H1 (cell line): ENCODE data around the gene PTPRG. TPM values are rescaled to one million over a fixed set of nuclear protein-coding genes. Genes with fewer than 3 reads are reported as not detected.

Experiments used
- CTCF ChIA-PET: fragments of 300-600 bp; sonication (Branson Sonifier 250); formaldehyde crosslinking; loops from one replicate; lab custom pipeline; 2021; ENCODE audit not compliant: partially characterized antibody; lab: Charles Lee
- POLR2A ChIA-PET: fragments of 300-600 bp; sonication (Branson Sonifier 250); formaldehyde crosslinking; loops from one replicate; lab custom pipeline; 2021; ENCODE audit warnings: inconsistent platforms; ENCODE audit not compliant: partially characterized antibody; lab: Charles Lee
- DNase-seq, 2 experiments: peaks; one replicate each; pipeline versions ENCODE4 v3.0.0 to v3.0.0-alpha.2; 2010 to 2022; ENCODE audit warnings: low spot score in 2 of 2, low read depth in 1 of 2, mixed read lengths in 1 of 2
- FAIRE-seq: peaks from 2 replicates; lab custom pipeline; 2011; peaks lifted over from hg19 to GRCh38; lab: Jason Lieb, UNC
- H2AFZ ChIP-seq: 2 replicates; pipeline ENCODE4 v1.8.1; 2012; ENCODE audit warnings: low read length, inconsistent platforms
- H2AK5ac ChIP-seq: 2 replicates; pipeline ENCODE4 v1.6.1; 2013; ENCODE audit warnings: low read depth, low read length
- H2BK120ac ChIP-seq: replicated peaks from 2 replicates; pipeline ENCODE3; 2013; ENCODE audit warnings: low read depth, low read length, inconsistent platforms
- H2BK12ac ChIP-seq: 2 replicates; pipeline ENCODE4 v1.6.1; 2013; ENCODE audit warnings: low read depth, low read length
- H2BK15ac ChIP-seq: 2 replicates; pipeline ENCODE4 v1.6.1; 2013; ENCODE audit warnings: low read length
- H2BK20ac ChIP-seq: 2 replicates; pipeline ENCODE4 v1.6.1; 2013; ENCODE audit warnings: low read length
- H2BK5ac ChIP-seq: 2 replicates; pipeline ENCODE4 v1.6.1; 2013; ENCODE audit warnings: low read depth, low read length
- H3K14ac ChIP-seq: 2 replicates; pipeline ENCODE4 v1.6.1; 2013; ENCODE audit warnings: inconsistent platforms; ENCODE audit not compliant: insufficient read length
- H3K18ac ChIP-seq: 2 replicates; pipeline ENCODE4 v1.6.1; 2013; ENCODE audit warnings: low read length; ENCODE audit errors: extremely low read depth
- H3K23ac ChIP-seq: 2 replicates; pipeline ENCODE4 v1.6.1; 2013; ENCODE audit warnings: inconsistent platforms; ENCODE audit not compliant: insufficient read length
- H3K23me2 ChIP-seq: 2 replicates; pipeline ENCODE4 v1.6.1; 2013; ENCODE audit warnings: low read depth, low read length
- H3K27ac ChIP-seq: 2 replicates; pipeline ENCODE4 v1.6.1; 2011; ENCODE audit warnings: low read depth, low read length, inconsistent platforms
- H3K27me3 ChIP-seq, 4 experiments: replicated peaks in 1 of 4; 1 replicate in 1 of 4; 2 replicates in 3 of 4; pipeline versions ENCODE4 v1.6.1 to v1.8.1; 2011 to 2013; ENCODE audit warnings: low read length in 3 of 4, mild to moderate bottlenecking in 3 of 4, inconsistent platforms in 2 of 4, mixed read lengths in 2 of 4, moderate library complexity in 1 of 4; ENCODE audit not compliant: control insufficient read depth in 3 of 4, insufficient read depth in 3 of 4; ENCODE audit errors: extremely low read depth in 1 of 4
- H3K36me3 ChIP-seq, 4 experiments: 2 replicates each; pipeline versions ENCODE4 v1.6.1 to v1.8.1; 2011 to 2013; ENCODE audit warnings: mild to moderate bottlenecking in 4 of 4, low read length in 3 of 4, moderate library complexity in 2 of 4, control low read depth in 1 of 4, inconsistent platforms in 1 of 4; ENCODE audit not compliant: insufficient read depth in 4 of 4, control insufficient read depth in 2 of 4
- H3K4ac ChIP-seq: replicated peaks from 2 replicates; pipeline ENCODE3; 2013; ENCODE audit warnings: low read length, low read depth, mixed read lengths, inconsistent platforms; ENCODE audit not compliant: insufficient read length
- H3K4me1 ChIP-seq, 4 experiments: replicated peaks in 1 of 4; 1 replicate in 1 of 4; 2 replicates in 3 of 4; pipeline versions ENCODE4 v1.6.1 to v1.8.1; 2011 to 2013; ENCODE audit warnings: low read length in 3 of 4, inconsistent platforms in 2 of 4, mixed read lengths in 1 of 4; ENCODE audit not compliant: insufficient read depth in 4 of 4, control insufficient read depth in 3 of 4
- H3K4me2 ChIP-seq, 2 experiments: 2 replicates each; pipeline versions ENCODE4 v1.6.1 to v1.8.1; 2011 to 2013; ENCODE audit warnings: low read depth in 2 of 2, low read length in 2 of 2, control low read depth in 1 of 2, inconsistent platforms in 1 of 2, mild to moderate bottlenecking in 1 of 2; ENCODE audit not compliant: insufficient read depth in 1 of 2
- H3K4me3 ChIP-seq, 4 experiments: fragments of 200-600, 300-600 bp in 1 of 4; sonication (generic), shearing (Covaris generic), sonication (Bioruptor Twin) in 1 of 4; 2 replicates each; pipeline versions ENCODE4 v1.5.1 to v1.8.1; 2011 to 2016; ENCODE audit warnings: low read length in 4 of 4, low read depth in 3 of 4, control low read depth in 2 of 4, inconsistent platforms in 2 of 4, mild to moderate bottlenecking in 2 of 4, mixed read lengths in 1 of 4, moderate library complexity in 1 of 4; ENCODE audit not compliant: insufficient read depth in 2 of 4; ENCODE audit errors: extremely low read depth in 1 of 4
- H3K56ac ChIP-seq: replicated peaks from 2 replicates; pipeline ENCODE3; 2013; ENCODE audit warnings: low read depth, mild to moderate bottlenecking, mixed read lengths, low read length, inconsistent platforms; ENCODE audit not compliant: insufficient read length
- H3K79me1 ChIP-seq: 2 replicates; pipeline ENCODE4 v1.6.1; 2013; ENCODE audit warnings: low read depth, low read length, control low read depth
- H3K79me2 ChIP-seq, 2 experiments: 2 replicates each; pipeline versions ENCODE4 v1.6.1 to v1.8.1; 2012 to 2013; ENCODE audit warnings: low read length in 2 of 2, mild to moderate bottlenecking in 2 of 2, inconsistent platforms in 1 of 2; ENCODE audit not compliant: insufficient read depth in 2 of 2, control insufficient read depth in 1 of 2
- H3K9ac ChIP-seq, 4 experiments: replicated peaks in 1 of 4; 1 replicate in 1 of 4; 2 replicates in 3 of 4; pipeline versions ENCODE4 v1.6.1 to v1.8.1; 2011 to 2013; ENCODE audit warnings: low read depth in 3 of 4, low read length in 3 of 4, control low read depth in 2 of 4, mild to moderate bottlenecking in 2 of 4, moderate library complexity in 2 of 4, inconsistent platforms in 1 of 4; ENCODE audit errors: extremely low read depth in 1 of 4
- H3K9me3 ChIP-seq, 2 experiments: 2 replicates each; pipeline versions ENCODE4 v1.6.1 to v1.8.1; 2012 to 2013; ENCODE audit warnings: mild to moderate bottlenecking in 2 of 2, moderate library complexity in 2 of 2, control low read depth in 1 of 2, inconsistent platforms in 1 of 2, low read depth in 1 of 2, low read length in 1 of 2, mixed read lengths in 1 of 2; ENCODE audit not compliant: insufficient read depth in 2 of 2
- H4K20me1 ChIP-seq, 2 experiments: replicated peaks in 1 of 2; 2 replicates each; pipeline versions ENCODE3 to v1.8.1; 2011 to 2013; ENCODE audit warnings: inconsistent platforms in 2 of 2, low read length in 2 of 2, mild to moderate bottlenecking in 1 of 2; ENCODE audit not compliant: insufficient read depth in 2 of 2, control insufficient read depth in 1 of 2
- H4K5ac ChIP-seq: 2 replicates; pipeline ENCODE4 v1.6.1; 2013; ENCODE audit warnings: low read length, low read depth, mixed read lengths, inconsistent platforms; ENCODE audit not compliant: insufficient read length
- H4K8ac ChIP-seq: 2 replicates; pipeline ENCODE4 v1.8.0; 2013; ENCODE audit warnings: mild to moderate bottlenecking, moderate library complexity, low read length, inconsistent platforms; ENCODE audit not compliant: insufficient read depth; ENCODE audit errors: extremely low read depth
- H4K91ac ChIP-seq: replicated peaks from 2 replicates; pipeline ENCODE3; 2013; ENCODE audit warnings: low read length, mixed read lengths, inconsistent platforms; ENCODE audit not compliant: insufficient read length
- BACH1 ChIP-seq: IDR thresholded peaks from 2 replicates; pipeline ENCODE4 v1.6.1; 2012; ENCODE audit warnings: low read length, improper control_type of control experiment
- BRCA1 ChIP-seq: IDR thresholded peaks from 2 replicates; pipeline ENCODE4 v1.6.1; 2012; ENCODE audit warnings: low read depth, low read length, improper control_type of control experiment
- CHD2 ChIP-seq: IDR thresholded peaks from 2 replicates; pipeline ENCODE4 v1.6.1; 2012; ENCODE audit warnings: low read length, improper control_type of control experiment
- EGR1 ChIP-seq: IDR thresholded peaks from 2 replicates; pipeline ENCODE4 v1.6.1; 2011; ENCODE audit warnings: low read depth, low read length, borderline replicate concordance
- EZH2 ChIP-seq: fragments of 200-600 bp; sonication (generic); IDR thresholded peaks from 2 replicates; pipeline ENCODE4 v1.7.1; 2012; ENCODE audit warnings: low read depth, mild to moderate bottlenecking, moderate library complexity, low read length, inconsistent platforms; ENCODE audit not compliant: severe bottlenecking
- JUND ChIP-seq: IDR thresholded peaks from 2 replicates; pipeline ENCODE4 v1.6.1; 2011; ENCODE audit warnings: mild to moderate bottlenecking, improper control_type of control experiment, low read length
- KDM5A ChIP-seq: fragments of 200-600 bp; IDR thresholded peaks from 2 replicates; pipeline ENCODE4 v1.7.1; 2012; ENCODE audit warnings: mild to moderate bottlenecking, low read length, inconsistent platforms, mixed read lengths
- RNF2 ChIP-seq: fragments of 200-900, 300-1000 bp; sonication (generic); IDR thresholded peaks from 2 replicates; pipeline ENCODE4 v1.7.1; 2016; ENCODE audit warnings: borderline replicate concordance, low read depth, mild to moderate bottlenecking, antibody characterized with exemption, low read length; ENCODE audit not compliant: poor library complexity, severe bottlenecking; ENCODE audit errors: missing control alignments
- SIN3A ChIP-seq, 2 experiments: IDR thresholded peaks in 1 of 2; conservative IDR thresholded peaks in 1 of 2; 2 replicates each; pipeline ENCODE4 v1.6.1; 2011 to 2012; ENCODE audit warnings: low read length in 2 of 2, improper control_type of control experiment in 1 of 2, low read depth in 1 of 2, mild to moderate bottlenecking in 1 of 2
- SIX5 ChIP-seq: IDR thresholded peaks from 2 replicates; pipeline ENCODE4 v1.6.1; 2011; ENCODE audit warnings: mild to moderate bottlenecking, low read depth, low read length
- SRF ChIP-seq: IDR thresholded peaks from 2 replicates; pipeline ENCODE4 v1.6.1; 2011; ENCODE audit warnings: mild to moderate bottlenecking, low read depth, low read length, moderate library complexity
- YY1 ChIP-seq: IDR thresholded peaks from 2 replicates; pipeline ENCODE4 v1.6.1; 2011; ENCODE audit warnings: low read depth, mild to moderate bottlenecking, low read length
- WGBS, 2 experiments: shearing (Covaris generic) in 1 of 2; methylation state at CpG; one replicate each; pipeline versions ENCODE4 v1.1.6 to v1.1.7; 2013 to 2015; ENCODE audit warnings: low lambda C conversion rate in 2 of 2, mixed read lengths in 2 of 2, inconsistent platforms in 1 of 2, low coverage in 1 of 2, missing lambda C conversion rate in 1 of 2; ENCODE audit not compliant: insufficient replicate concordance in 2 of 2, insufficient coverage in 1 of 2, insufficient read length in 1 of 2; ENCODE audit errors: extremely low coverage in 1 of 2, missing lambda C conversion rate in 1 of 2; 5-methylcytosine and 5-hydroxymethylcytosine counted together
- polyA plus RNA-seq, 7 experiments: library from polyadenylated mRNA; depleted of rRNA in 3 of 7; stranded (reverse) in 5 of 7; unstranded in 2 of 7; fragments of >200 nt in 5 of 7; fragments of 200-250 nt in 2 of 7; gene quantifications; 1 replicate in 5 of 7; 2 replicates in 1 of 7; 4 replicates in 1 of 7; pipeline versions ENCODE4 v1.2.1 to v1.2.3, GENCODE V29; 2011 to 2013; ENCODE audit warnings: missing spikeins in 2 of 7, mixed read lengths in 2 of 7
- total RNA-seq: library from RNA; stranded (reverse); fragmentation: NEBNext Ultra II Directional; extraction: Animal tissue kit (Norgen Biotek cat#: 25700); gene quantifications from 2 replicates; pipeline ENCODE4 v1.2.1, GENCODE V29; 2021

Gene PTPRG
- total and polyA plus RNA-seq, 2 of the 8 experiments (the other 6 are each of a cell fraction or from before 2014, with no cell fraction given), result 23.3 to 96.2 TPM

DNA sequence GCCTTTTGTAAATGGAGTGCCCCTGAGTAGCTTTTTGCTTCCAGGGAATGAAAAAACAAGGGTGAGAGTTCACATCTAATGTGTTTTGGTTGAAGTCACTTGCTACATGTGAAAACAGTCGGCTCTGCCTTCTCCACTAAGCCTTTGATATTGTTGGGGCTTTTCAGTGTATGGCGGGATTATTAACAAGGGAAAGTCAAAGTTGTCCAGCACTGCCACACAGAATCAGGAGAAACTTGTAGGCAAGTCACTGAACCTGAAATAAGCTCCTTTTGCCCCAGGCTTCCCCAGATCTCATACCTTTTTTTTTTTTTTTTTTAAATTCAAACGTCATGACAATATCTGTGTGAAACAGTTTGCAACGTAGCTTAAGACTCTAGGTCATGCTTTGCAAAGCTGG lies 564.0 kb downstream of the PTPRG start:
- H4K91ac ChIP-seq, result no peak overlapping the region
- H4K20me1 ChIP-seq, result no peaks in the 10 kb centered on the region
- DNase-seq (no peak), FAIRE-seq (no peak)
- no peak overlapping the region for H3K4ac ChIP-seq
- H3K4me3 ChIP-seq, result no peak overlapping the region
- no peak overlapping the region for H3K23ac ChIP-seq
- H2BK5ac ChIP-seq, result no peak overlapping the region
- POLR2A ChIA-PET, result interaction anchor here (0.6 kb wide), 1 partner anchor 466 kb away, joined by 5 read pairs; no protein-coding TSS in a partner anchor
- no peaks in the 10 kb centered on the region for H3K23me2 ChIP-seq
- no peak overlapping the region for H3K9ac ChIP-seq
- H2BK120ac ChIP-seq, result no peak overlapping the region
- H3K27me3 ChIP-seq, result no peaks in the 10 kb centered on the region
- H3K79me1 ChIP-seq, result no peaks in the 10 kb centered on the region
- CTCF ChIA-PET, result interaction anchor here (1.6 kb wide), 1 partner anchor 62 kb away, joined by 5 read pairs; no protein-coding TSS in a partner anchor
- H3K4me2 ChIP-seq, result no peak overlapping the region
- H2AK5ac ChIP-seq, result no peak overlapping the region
- TF ChIP-seq SRF (no peak), SIX5 (no peak), BRCA1 (no peak), BACH1 (no peak), JUND (no peak), EGR1 (no peak), RNF2 (no peak), SIN3A (conservative IDR thresholded peaks at IDR 0.05 in 1 of 2, IDR thresholded peaks at IDR 0.05 in 1 of 2; ENCODE audit: low read depth in 1 of 2, low read length in 2 of 2) (no peak), YY1 (no peak), CHD2 (no peak), EZH2 (no peak), KDM5A (no peak)
- no peak overlapping the region for H2BK12ac ChIP-seq
- 81% methylated on average over 4 of the region's 4 CpGs; no CpG with 5 or more reads in 1 of the 2 experiments for WGBS, 2 experiments
- no peak overlapping the region for H2BK20ac ChIP-seq
- H3K79me2 ChIP-seq, result no peaks in the 10 kb centered on the region
- no peak overlapping the region for H3K14ac ChIP-seq
- no peak overlapping the region for H3K27ac ChIP-seq
- H3K4me1 ChIP-seq, result peaks cover 0 to 3% (median 0%) of the 10 kb centered on the region in 4 experiments; a peak in 1 of 7 replicates
- no peak overlapping the region for H4K8ac ChIP-seq
- no peaks in the 10 kb centered on the region for H3K36me3 ChIP-seq
- H3K18ac ChIP-seq, result no peak overlapping the region
- H2AFZ ChIP-seq, result no peak overlapping the region
- no peak overlapping the region for H2BK15ac ChIP-seq
- no peak overlapping the region for H3K56ac ChIP-seq
- H3K9me3 ChIP-seq, result 0 out of 4 replicates have a peak, but pooled peaks cover 0 to 3% of the 10 kb centered on the region in 2 experiments
- no peak overlapping the region for H4K5ac ChIP-seq
